ENCODE data around the gene DLG2. TPM values are rescaled to one million over a fixed set of nuclear protein-coding genes. Genes with fewer than 3 reads are reported as not detected.

DLG2 gene
- total and polyA plus RNA-seq, 2 donors (not counting 3 experiments of a cell fraction or from before 2014, with no cell fraction given) = 0.15 to 1.1 TPM

- peak; percentile 4 for FAIRE-seq
- TF ChIP-seq CTCF (IDR thresholded peaks at IDR 0.05; ENCODE audit: extremely low read depth in 1 of 2, insufficient read depth in 1 of 2, low read depth in 1 of 2, low read length in 2 of 2) (peak in 1 of 2 donors; percentile 6), GATA2 (IDR thresholded peaks at IDR 0.05; ENCODE audit: insufficient read depth, insufficient read length, low read depth, low read length) (no peak)
- no peaks in the 10 kb centered on the region for H3K4me1 ChIP-seq (ENCODE audit: control insufficient read depth, extremely low read depth, insufficient read depth, low read length)
- H2AFZ ChIP-seq (ENCODE audit: low read depth, low read length) = no peak overlapping the region
- H3K4me3 ChIP-seq (replicated peaks in 1 of 3; ENCODE audit: insufficient read depth in 1 of 3, low read depth in 1 of 3, low read length in 3 of 3) = no peak overlapping the region
- H3K9ac ChIP-seq (replicated peaks; ENCODE audit: extremely low read depth, insufficient read depth, low read length) = no peak overlapping the region
- intact Hi-C loops (cut with micrococcal nuclease) = loop anchor here (1.0 to 5.0 kb wide), 3 partner anchors 140 to 697 kb away; no protein-coding TSS in a partner anchor
- H3K4me2 ChIP-seq (ENCODE audit: insufficient read depth, low read length) = no peak overlapping the region
- BruUV-seq (replicated peaks) = no TSS peak
- CTCF ChIA-PET = interaction anchor here (1.5 kb wide), 1 partner anchor 688 kb away, joined by 5 read pairs; no protein-coding TSS in a partner anchor
- H4K20me1 ChIP-seq (replicated peaks; ENCODE audit: control insufficient read depth, extremely low read depth, insufficient read depth, low read length) = no peaks in the 10 kb centered on the region
- no peaks in the 10 kb centered on the region for H3K79me2 ChIP-seq (ENCODE audit: control insufficient read depth, insufficient read depth, low read length)
- H3K9me3 ChIP-seq (replicated peaks; ENCODE audit: control insufficient read depth, insufficient read depth, low read length) = no peaks in the 10 kb centered on the region
- no peak for DNase-seq (ENCODE audit: low read depth, low spot score)
- POLR2A ChIA-PET = no interaction called here
- no peaks in the 10 kb centered on the region for H3K9me1 ChIP-seq (replicated peaks; ENCODE audit: control insufficient read depth, extremely low read depth, insufficient read depth, low read length)
- H3K27ac ChIP-seq (ENCODE audit: insufficient read depth, low read depth, low read length) = no peak overlapping the region
- H3K36me3 ChIP-seq (ENCODE audit: control insufficient read depth in 2 of 2, extremely low read depth in 1 of 2, insufficient read depth in 2 of 2, low read length in 2 of 2) = no peaks in the 10 kb centered on the region
- H3K27me3 ChIP-seq (ENCODE audit: control insufficient read depth in 2 of 2, insufficient read depth in 2 of 2, low read length in 2 of 2) = no peaks in the 10 kb centered on the region
- dilution Hi-C loops (cut with MboI; ENCODE audit: extremely low pct_ligation_motif_present, low sequenced_read_pairs) = no loop called here
These were observed 1102.6 kb downstream of the DLG2 start for GRCh38 chr11:84524422-84525051.

GRCh38 chr11:84522331-84522730 lies 1104.8 kb downstream of the DLG2 start:
- intact Hi-C loops (cut with micrococcal nuclease) (no loop called here), dilution Hi-C loops (cut with MboI; ENCODE audit: extremely low pct_ligation_motif_present, low sequenced_read_pairs) (no loop called here)
- Histone ChIP-seq H4K20me1 (replicated peaks; ENCODE audit: control insufficient read depth, extremely low read depth, insufficient read depth, low read length) (no peaks in the 10 kb centered on the region), H3K9ac (replicated peaks; ENCODE audit: extremely low read depth, insufficient read depth, low read length) (no peak overlapping the region), H3K4me2 (ENCODE audit: insufficient read depth, low read length) (no peak overlapping the region), H3K79me2 (ENCODE audit: control insufficient read depth, insufficient read depth, low read length) (no peaks in the 10 kb centered on the region), H3K4me1 (ENCODE audit: control insufficient read depth, extremely low read depth, insufficient read depth, low read length) (no peaks in the 10 kb centered on the region), H3K9me1 (replicated peaks; ENCODE audit: control insufficient read depth, extremely low read depth, insufficient read depth, low read length) (no peaks in the 10 kb centered on the region), H3K36me3 (ENCODE audit: control insufficient read depth in 2 of 2, extremely low read depth in 1 of 2, insufficient read depth in 2 of 2, low read length in 2 of 2) (no peaks in the 10 kb centered on the region), H3K27me3 (ENCODE audit: control insufficient read depth in 2 of 2, insufficient read depth in 2 of 2, low read length in 2 of 2) (no peaks in the 10 kb centered on the region), H3K27ac (ENCODE audit: insufficient read depth, low read depth, low read length) (no peak overlapping the region), H3K9me3 (replicated peaks; ENCODE audit: control insufficient read depth, insufficient read depth, low read length) (no peaks in the 10 kb centered on the region), H2AFZ (ENCODE audit: low read depth, low read length) (no peak overlapping the region), H3K4me3 (replicated peaks in 1 of 3; ENCODE audit: insufficient read depth in 1 of 3, low read depth in 1 of 3, low read length in 3 of 3) (no peak overlapping the region)
- no peak for TF ChIP-seq MYC (IDR thresholded peaks at IDR 0.05; ENCODE audit: low read depth, low read length)
- no peak for TF ChIP-seq EZH2 (IDR thresholded peaks at IDR 0.05; ENCODE audit: borderline replicate concordance, low read depth, low read length, severe bottlenecking)
- TF ChIP-seq MAX (IDR thresholded peaks at IDR 0.05; ENCODE audit: insufficient read depth, insufficient read length) = no peak
- no peak for TF ChIP-seq JUN (IDR thresholded peaks at IDR 0.05; ENCODE audit: borderline replicate concordance, insufficient read depth, insufficient read length, low read depth)
- TF ChIP-seq FOS (IDR thresholded peaks at IDR 0.05; ENCODE audit: borderline replicate concordance, insufficient read depth, low read length) = no peak
- TF ChIP-seq POLR2AphosphoS5 (IDR thresholded peaks at IDR 0.05; ENCODE audit: insufficient read depth, low read depth, low read length) = no peak
- no peak for TF ChIP-seq POLR2A (IDR thresholded peaks at IDR 0.05; ENCODE audit: low read depth, low read length)
- no peak for TF ChIP-seq CTCF (IDR thresholded peaks at IDR 0.05; ENCODE audit: extremely low read depth in 1 of 2, insufficient read depth in 1 of 2, low read depth in 1 of 2, low read length in 2 of 2)
- no peak for TF ChIP-seq GATA2 (IDR thresholded peaks at IDR 0.05; ENCODE audit: insufficient read depth, insufficient read length, low read depth, low read length)
- BruUV-seq (replicated peaks) = no TSS peak
- POLR2A ChIA-PET = no interaction called here
- FAIRE-seq (no peak), DNase-seq (ENCODE audit: low read depth, low spot score) (no peak)
- CTCF ChIA-PET = no interaction called here
